Measurements from ENCODE around the gene CNTNAP2. TPM values are rescaled to one million over a fixed set of nuclear protein-coding genes. Genes with fewer than 3 reads are reported as not detected.
"Not testable (repeated sequence)": the region's sequence is repeated elsewhere in the genome, so short reads cannot be mapped to it uniquely, and the experiment has no call there.

Gene CNTNAP2
- polyA plus RNA-seq, 4 donors, result 22.5 to 28.4 (median 26.7) TPM

DNA sequence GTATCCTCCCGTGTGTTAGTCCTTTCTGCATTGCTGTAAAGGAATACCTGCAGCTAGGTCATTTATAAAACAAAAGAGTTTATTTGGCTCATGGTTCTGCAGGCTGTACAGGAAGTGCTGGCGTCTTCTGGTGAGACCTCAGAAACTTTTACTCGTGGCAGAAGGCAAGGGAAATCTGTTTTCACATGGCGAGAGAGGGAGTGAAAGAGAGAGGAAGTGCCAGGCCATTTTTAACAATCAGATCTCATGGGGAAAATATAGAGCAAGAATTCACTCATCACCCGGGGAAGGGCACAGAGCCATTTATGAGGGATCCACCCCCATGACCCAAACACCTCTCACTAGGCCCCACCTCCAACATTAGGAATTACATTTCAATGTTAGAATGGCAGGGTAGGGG, 952.2 kb downstream of the CNTNAP2 start:
- no peak for DNase-seq (ENCODE audit: low read depth in 4 of 4, low spot score in 3 of 4)

GRCh38 chr7:147069771-147070170, 953.2 kb downstream of the CNTNAP2 start:
- no peak for DNase-seq (ENCODE audit: low read depth in 4 of 4, low spot score in 3 of 4)

DNA sequence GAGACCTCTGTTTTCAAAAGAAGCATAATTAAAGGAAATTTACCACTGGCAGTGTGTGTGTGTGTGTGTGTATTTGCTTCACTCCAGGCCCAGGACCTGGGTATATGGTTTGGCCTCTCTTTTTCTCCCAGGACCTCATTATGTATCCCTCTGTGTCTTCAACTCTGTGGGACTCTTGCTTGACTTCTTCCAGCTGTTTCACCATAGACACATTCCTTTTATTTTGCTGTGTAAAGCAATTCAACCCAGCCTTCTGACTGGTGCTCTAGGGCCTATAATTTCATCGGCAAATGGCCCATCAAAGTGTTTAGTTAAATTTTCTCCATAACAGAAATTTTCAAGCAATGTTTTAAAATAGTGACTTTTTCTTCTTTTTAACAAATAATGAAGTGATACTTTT, 954.3 kb downstream of the CNTNAP2 start:
- no peak for DNase-seq (ENCODE audit: low read depth in 4 of 4, low spot score in 3 of 4)

GRCh38 chr7:147071536-147071935, 954.9 kb downstream of the CNTNAP2 start:
- DNase-seq (ENCODE audit: low read depth in 4 of 4, low spot score in 3 of 4), result no peak

GRCh38 chr7:147078312-147078711, 961.7 kb downstream of the CNTNAP2 start:
- DNase-seq (ENCODE audit: low read depth in 4 of 4, low spot score in 3 of 4), result no peak

DNA sequence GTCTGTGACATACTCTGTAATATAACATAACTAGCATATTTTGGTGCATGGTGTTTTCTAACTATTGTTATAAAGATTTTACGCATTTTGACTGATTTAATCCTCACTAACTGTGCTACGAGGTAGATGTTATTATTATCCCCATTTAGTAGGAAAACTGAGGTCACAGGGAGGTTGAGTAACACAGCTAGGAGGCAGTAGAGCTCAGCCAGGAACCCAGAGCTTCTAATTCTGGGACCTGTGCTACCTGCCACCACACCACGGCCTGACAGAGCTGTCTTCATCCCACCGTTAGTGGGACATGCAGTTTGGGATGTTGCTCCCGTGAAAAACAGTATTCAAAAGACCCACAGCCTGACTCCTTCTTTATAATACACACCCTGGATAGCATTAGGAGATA, 962.5 kb downstream of the CNTNAP2 start:
- no peak for DNase-seq (ENCODE audit: low read depth in 4 of 4, low spot score in 3 of 4)

DNA sequence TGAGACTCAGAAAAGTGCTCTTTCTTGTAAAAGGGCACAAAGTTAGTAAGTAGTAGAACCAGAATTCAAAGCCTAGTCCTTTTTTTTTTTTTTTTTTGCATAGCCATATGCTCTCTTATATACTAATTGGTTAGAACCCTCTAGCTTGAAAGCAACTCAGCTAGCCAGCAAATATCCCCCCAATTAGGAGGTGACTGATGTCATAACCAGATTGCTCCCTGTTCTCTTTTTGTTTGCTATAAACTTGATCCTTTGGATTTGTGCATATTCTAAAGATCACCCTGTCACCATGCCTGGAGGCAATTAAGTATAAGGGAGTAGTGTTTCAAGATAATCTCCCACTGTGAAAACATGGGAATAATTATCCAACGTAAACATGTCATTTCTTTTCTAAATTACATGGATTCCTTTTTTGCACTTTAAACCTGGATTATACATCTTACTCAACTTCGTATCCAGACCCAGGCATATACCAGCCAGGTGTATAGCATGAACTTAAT, 963.4 kb downstream of the CNTNAP2 start:
- no peak for DNase-seq (ENCODE audit: low read depth in 4 of 4, low spot score in 3 of 4)

- no peak for DNase-seq (ENCODE audit: low read depth in 4 of 4, low spot score in 3 of 4)
Observed at GRCh38 chr7:147081117-147081516, 964.5 kb downstream of the CNTNAP2 start.

DNA sequence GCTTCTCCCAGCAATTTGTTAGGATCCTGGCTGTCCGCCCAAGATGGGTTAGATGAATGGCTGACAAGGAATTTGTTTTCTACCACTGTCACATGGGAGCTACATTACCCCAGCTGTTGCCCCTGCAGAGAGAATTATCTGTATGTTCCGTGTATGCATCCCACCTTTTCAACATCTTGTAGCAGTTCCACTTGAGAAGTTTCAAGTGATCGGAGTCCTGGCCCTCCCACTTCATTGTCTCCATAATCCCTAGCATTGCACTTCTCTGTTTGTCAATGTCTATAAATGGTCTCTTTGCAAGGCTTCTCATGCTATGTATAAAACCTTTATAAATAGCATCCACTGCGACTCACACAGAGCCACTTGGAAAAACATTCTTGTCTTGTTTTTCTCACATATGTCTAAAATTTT, 972.5 kb downstream of the CNTNAP2 start:
- DNase-seq (ENCODE audit: low read depth in 4 of 4, low spot score in 3 of 4), result no peak

GRCh38 chr7:147089608-147090007, 973.0 kb downstream of the CNTNAP2 start:
- DNase-seq (ENCODE audit: low read depth in 4 of 4, low spot score in 3 of 4), result no peak

DNA sequence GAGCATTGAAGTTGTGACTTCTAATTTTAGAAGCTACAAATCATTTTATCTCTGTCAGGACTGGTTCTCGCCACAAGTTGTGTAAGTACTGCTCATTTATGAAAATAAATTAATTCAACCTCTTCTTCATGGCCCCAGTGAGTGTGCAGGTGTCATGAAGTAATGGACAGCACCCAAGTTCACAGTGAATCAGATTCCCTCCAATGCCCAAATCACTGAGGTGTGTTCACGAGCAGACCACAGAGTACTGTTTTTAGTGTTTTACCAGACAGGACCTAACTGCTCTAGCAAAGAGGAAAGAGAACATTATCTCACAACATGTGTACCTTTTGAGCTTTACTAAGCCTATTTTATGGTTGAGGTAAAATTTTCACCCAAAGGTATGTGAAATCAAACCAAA, 980.0 kb downstream of the CNTNAP2 start:
- no peak for DNase-seq (ENCODE audit: low read depth in 4 of 4, low spot score in 3 of 4)

GRCh38 chr7:147103224-147103623, 986.6 kb downstream of the CNTNAP2 start:
- no peak for DNase-seq (ENCODE audit: low read depth in 4 of 4, low spot score in 3 of 4)

DNA sequence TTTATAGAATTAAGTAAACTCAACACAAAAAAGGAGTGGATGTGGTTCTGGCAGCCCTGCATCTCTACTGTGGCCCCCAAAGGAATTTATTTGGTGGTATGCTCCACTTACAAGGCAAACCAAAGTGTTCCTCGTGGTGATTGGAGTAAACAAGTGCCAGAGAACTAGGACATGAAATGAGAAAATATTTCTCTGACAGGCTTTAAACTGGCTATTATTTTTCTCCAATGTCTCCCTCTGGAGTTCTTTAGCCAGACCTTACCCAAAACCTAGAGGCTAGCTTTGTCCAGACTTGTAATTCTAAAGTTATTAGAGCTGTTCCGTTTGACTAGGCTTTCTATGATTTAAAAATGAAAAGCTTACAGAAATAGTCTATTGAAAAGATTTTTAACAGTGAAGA, 990.1 kb downstream of the CNTNAP2 start:
- DNase-seq (ENCODE audit: low read depth in 4 of 4, low spot score in 3 of 4), result no peak

GRCh38 chr7:147114525-147114924, 997.9 kb downstream of the CNTNAP2 start:
- not testable (repeated sequence) for DNase-seq (ENCODE audit: low read depth in 4 of 4, low spot score in 3 of 4)

GRCh38 chr7:147136352-147136751, 1019.8 kb downstream of the CNTNAP2 start:
- DNase-seq (ENCODE audit: low read depth in 4 of 4, low spot score in 3 of 4), result peak in 2 of 4 donors; percentile 1 to 13

GRCh38 chr7:147145194-147145593, 1028.6 kb downstream of the CNTNAP2 start:
- no peak for DNase-seq (ENCODE audit: low read depth in 4 of 4, low spot score in 3 of 4)

GRCh38 chr7:147146169-147146568, 1029.6 kb downstream of the CNTNAP2 start:
- no peak for DNase-seq (ENCODE audit: low read depth in 4 of 4, low spot score in 3 of 4)

DNA sequence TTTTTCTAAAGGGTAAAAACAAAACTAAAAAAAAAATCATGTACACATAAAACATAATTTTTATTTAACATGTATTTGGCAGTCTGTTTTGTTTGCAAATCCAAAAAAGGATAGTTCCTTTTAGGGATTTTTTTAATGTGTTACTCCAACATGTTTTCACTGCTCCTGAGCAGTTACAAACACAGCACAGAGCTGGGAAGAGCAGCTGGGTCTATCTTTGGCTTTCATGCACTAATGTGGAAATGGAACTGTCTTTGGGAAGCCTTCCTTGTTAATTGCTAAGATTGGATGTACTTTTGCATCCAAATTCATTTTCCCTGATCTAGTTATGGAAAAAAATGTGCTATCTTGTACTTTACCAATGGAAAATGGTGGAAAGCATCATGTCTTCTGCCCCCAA, 1035.1 kb downstream of the CNTNAP2 start:
- no peak for DNase-seq (ENCODE audit: low read depth in 4 of 4, low spot score in 3 of 4)

- no peak for DNase-seq (ENCODE audit: low read depth in 4 of 4, low spot score in 3 of 4)
Observed at GRCh38 chr7:147153571-147153970, 1037.0 kb downstream of the CNTNAP2 start.

- no peak for DNase-seq (ENCODE audit: low read depth in 4 of 4, low spot score in 3 of 4)
Observed at GRCh38 chr7:147161405-147161804, 1044.8 kb downstream of the CNTNAP2 start.

DNA sequence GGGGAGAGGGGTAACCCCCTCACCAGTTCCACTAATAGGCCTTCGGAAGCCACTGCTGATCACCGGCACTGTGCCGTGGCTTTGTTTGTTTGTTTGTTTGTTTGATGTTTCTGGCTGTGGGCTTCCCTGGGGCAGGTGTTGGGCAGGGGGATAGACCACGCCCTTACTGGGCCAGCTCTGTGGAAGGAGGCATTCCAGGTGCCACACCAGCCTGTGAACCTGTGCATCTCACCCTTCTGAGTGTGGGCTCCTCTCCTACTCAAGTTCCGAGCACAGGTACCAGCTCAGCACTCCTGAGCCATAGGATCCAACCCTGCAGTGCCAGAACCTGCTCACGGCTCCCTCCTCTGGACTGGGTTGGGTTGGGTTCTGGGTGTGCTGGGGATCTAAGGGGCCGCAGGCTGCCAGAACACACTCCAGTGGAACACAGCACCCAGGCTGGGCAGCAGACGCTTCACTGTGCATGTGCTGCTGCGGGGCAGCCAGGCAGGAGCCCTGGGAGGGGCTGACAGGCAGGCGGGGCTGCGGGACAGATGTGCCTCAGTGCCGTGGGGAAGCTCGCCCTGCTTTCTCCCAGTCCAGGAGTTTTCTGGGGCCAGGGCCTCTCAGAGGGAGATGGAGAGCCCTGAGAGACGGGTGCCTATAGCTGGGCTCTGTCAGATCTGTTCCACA, 1053.9 kb downstream of the CNTNAP2 start:
- DNase-seq (ENCODE audit: low read depth in 4 of 4, low spot score in 3 of 4), result no peak

DNA sequence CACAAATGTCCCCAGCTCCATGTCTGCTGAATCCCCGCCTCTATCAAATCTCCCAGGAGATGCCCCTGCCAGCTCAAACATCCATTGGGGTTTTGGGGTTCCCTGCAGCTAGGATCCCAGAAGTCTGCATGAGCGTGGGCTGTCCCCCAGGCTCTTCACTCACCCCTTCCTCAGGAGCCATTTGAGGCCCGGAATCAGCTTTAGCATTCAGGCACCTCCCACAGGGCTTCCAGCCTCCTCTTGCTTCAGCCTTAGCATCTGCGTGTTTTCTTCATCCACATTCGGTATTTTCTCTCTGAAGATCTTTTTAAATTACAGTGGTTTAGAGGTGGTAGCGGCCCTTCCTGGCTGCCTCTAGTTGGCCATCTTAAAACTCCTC, 1054.4 kb downstream of the CNTNAP2 start:
- DNase-seq (ENCODE audit: low read depth in 4 of 4, low spot score in 3 of 4), result no peak

- no peak for DNase-seq (ENCODE audit: low read depth in 4 of 4, low spot score in 3 of 4)
Observed at GRCh38 chr7:147173883-147174282, 1057.3 kb downstream of the CNTNAP2 start.

Measured in right renal pelvis (tissue), 4 donors.